ENCODE results near the gene NECAB2.

DNA sequence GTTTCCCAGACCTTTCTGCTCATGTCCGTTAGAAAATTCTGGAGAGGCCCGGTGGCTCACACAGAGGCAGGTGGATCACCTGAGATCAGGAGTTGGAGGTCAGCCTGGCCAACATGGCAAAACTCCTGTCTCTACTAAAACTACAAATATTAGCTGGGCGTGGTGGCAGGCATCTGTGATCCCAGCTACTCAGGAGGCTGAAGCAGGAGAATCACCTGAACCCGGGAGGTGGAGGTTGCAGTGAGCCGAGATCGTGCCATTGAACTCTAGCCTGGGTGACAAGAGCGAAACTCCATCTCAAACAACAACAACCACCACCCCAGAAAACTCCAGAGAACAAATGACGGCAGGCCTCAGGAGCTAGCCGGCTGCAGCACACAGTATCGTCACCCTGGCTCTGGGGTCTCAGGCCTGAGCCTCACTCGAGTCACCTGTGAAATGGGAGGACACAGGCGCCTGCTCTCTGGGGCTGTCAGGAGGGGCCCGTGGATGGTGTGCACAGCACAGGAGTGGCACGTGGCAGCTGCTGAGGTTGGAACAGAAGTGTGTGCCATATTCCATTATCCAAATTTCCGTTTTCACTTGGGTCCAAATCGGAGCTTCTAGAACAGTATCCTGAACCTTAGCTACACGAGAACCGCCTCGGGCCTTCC lies 77.9 kb downstream of the NECAB2 start:
- TF ChIP-seq ZNF70 (CRISPR knock-in tag; IDR thresholded peaks at IDR 0.05) (no peak), ZC3H10 (CRISPR knock-in tag; IDR thresholded peaks at IDR 0.05) (no peak), ISL1 (CRISPR knock-in tag; IDR thresholded peaks at IDR 0.05) (no peak), ZFP3 (CRISPR knock-in tag; IDR thresholded peaks at IDR 0.05) (no peak), TCF4 (CRISPR knock-in tag; IDR thresholded peaks at IDR 0.05; ENCODE audit: borderline replicate concordance) (no peak), GLIS3 (CRISPR knock-in tag; IDR thresholded peaks at IDR 0.05) (no peak)
- TF ChIP-seq, protein P1, sequence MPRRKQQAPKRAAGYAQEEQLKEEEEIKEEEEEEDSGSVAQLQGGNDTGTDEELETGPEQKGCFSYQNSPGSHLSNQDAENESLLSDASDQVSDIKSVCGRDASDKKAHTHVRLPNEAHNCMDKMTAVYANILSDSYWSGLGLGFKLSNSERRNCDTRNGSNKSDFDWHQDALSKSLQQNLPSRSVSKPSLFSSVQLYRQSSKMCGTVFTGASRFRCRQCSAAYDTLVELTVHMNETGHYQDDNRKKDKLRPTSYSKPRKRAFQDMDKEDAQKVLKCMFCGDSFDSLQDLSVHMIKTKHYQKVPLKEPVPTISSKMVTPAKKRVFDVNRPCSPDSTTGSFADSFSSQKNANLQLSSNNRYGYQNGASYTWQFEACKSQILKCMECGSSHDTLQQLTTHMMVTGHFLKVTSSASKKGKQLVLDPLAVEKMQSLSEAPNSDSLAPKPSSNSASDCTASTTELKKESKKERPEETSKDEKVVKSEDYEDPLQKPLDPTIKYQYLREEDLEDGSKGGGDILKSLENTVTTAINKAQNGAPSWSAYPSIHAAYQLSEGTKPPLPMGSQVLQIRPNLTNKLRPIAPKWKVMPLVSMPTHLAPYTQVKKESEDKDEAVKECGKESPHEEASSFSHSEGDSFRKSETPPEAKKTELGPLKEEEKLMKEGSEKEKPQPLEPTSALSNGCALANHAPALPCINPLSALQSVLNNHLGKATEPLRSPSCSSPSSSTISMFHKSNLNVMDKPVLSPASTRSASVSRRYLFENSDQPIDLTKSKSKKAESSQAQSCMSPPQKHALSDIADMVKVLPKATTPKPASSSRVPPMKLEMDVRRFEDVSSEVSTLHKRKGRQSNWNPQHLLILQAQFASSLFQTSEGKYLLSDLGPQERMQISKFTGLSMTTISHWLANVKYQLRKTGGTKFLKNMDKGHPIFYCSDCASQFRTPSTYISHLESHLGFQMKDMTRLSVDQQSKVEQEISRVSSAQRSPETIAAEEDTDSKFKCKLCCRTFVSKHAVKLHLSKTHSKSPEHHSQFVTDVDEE (CRISPR knock-in tag; IDR thresholded peaks at IDR 0.05) = no peak
- TF ChIP-seq, protein P2, sequence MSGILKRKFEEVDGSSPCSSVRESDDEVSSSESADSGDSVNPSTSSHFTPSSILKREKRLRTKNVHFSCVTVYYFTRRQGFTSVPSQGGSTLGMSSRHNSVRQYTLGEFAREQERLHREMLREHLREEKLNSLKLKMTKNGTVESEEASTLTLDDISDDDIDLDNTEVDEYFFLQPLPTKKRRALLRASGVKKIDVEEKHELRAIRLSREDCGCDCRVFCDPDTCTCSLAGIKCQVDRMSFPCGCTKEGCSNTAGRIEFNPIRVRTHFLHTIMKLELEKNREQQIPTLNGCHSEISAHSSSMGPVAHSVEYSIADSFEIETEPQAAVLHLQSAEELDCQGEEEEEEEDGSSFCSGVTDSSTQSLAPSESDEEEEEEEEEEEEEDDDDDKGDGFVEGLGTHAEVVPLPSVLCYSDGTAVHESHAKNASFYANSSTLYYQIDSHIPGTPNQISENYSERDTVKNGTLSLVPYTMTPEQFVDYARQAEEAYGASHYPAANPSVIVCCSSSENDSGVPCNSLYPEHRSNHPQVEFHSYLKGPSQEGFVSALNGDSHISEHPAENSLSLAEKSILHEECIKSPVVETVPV (CRISPR knock-in tag; IDR thresholded peaks at IDR 0.05) = no peak
